ENCODE measurements around the gene EFCAB6.

EFCAB6 gene

DNA sequence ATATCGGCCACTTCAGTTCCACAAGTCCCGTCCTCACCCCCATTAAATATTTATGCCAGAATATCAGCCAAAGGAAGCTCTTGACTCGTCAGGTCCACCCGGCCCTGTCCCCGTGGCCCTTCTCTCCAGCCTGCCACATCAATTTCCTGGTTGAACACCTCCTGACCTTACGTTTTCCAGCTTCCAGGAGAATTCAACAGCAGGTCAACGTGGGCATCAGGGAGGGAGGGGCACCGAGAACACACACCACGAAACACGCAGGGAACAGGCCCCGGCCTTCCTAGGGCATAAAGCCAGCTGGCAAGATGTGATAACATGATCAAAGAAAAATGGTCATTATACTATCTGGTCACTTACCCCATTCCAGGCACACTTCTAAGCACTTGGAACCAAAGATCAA lies 34.9 kb upstream of the EFCAB6 start:
- DNase-seq = no peak

DNA sequence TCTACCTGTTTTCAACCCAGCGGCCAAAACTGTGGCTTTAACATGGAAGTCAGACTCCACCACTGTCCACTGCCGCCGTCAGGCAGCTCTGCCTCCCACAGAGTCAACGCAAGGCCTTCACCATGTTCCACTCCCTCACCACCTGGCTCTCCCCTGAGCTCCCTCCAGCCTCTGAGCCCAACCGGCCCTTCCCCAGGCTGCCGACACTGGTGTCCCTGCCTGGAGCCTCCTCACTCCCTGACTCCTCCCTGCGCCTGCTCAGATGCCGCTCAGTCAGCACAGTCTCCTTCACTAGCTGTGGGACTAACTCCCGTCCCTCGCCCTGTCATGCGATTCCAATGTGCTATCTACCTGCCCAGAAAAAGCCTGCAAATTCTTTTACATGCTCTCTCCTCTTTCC lies 33.9 kb upstream of the EFCAB6 start:
- DNase-seq = no peak

DNA sequence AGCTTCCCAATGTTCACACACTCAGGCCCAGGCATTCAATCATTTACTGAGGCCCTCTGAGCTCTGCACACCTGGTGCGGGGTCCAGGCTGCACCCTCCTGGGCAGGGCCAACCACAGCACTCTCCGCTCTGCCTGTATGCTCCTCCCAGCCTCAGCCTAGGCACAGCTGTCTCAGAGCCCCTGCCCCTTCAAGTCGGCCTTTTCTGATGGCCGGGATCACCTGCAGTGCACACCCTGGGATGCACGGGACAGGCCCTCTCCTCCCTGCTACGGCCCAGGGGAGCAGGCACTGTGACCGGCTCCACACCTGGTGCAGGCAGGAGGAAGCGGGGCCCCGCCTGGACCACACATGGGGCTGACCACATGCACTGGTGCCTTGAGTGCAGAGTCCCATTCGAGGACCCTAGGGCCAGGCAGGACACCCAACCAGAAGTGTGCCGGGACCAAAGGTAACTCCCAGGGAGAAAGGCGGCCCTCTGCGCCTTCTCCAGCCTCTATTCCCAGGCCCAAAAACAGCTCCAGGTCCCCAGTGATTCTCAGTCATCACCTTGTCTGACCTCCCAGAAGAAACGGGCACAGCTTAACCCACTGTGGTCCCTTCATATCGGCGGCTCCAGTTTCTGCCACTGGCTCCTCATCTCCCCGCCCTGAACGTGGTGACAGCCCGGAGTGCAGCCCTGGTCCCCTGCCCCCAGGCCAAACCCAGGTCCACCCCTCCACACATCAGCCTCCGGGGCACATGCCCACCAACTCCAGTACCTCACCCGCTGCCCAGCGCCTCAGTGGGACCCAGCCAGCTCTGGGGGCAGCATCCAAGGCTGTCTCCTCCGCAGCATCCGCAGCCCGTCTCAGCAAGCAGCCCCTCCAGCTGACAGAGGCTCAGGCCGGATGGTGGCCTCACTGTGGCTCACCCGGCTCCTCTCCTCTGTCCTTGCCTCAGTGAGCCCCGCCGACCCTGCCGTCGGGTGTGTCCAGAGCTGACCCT lies 32.7 kb upstream of the EFCAB6 start:
- no peak for DNase-seq

DNA sequence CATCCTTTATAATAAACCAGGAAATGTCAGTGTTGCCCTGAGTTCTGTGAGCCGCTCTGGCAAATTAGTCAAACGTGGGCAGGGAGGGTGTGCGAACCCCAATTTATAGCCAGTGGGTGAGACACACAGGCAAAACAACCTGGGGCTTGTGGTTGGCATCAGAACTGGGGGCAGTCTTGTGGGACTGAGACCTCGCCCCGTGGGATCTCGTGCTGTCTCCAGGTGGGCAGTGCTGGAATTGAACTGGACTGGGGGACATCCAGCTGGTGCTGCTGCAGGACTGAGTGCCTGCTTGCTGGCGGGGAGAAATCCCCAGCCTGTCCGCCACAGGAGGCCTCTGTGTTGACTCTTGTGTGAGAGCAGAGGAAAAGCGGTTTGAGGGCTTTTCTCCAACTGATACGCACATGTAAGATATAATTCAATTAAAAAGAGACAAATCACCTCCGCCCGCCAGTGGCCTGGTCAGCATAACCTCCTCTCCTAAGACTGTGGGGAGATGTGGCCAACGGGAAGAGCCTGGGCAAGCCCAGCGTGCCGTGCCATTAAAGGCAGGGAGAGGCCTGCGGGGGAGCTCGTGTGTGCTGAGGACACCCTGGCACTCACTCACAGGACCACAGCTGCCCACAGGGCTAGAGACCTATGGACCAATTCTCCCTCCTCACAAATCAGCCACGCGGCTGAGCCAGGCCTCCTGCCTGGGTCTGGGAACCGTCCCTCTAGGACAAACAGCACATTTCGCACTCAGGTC lies 31.9 kb upstream of the EFCAB6 start:
- DNase-seq = no peak

DNA sequence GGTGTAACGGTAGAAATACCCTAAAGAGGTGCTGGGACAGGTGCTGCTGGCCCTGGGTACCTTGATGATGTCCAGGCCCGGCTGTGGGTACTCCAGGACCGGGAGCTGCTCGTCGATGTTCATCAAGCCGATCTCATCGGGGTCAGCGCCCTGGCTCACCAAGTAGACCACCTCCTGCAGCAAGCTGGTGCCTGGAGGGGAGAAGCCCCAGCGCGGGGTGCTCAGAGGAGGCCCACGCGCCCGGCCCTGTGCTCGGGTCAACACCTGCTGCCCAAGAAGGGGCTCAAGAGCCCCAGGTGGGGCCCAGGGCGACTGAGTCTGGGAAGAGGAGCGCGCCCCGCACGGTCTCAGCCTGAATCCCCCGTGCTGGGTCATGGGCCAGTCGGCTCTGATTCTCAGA lies 29.6 kb upstream of the EFCAB6 start:
- DNase-seq = no peak

DNA sequence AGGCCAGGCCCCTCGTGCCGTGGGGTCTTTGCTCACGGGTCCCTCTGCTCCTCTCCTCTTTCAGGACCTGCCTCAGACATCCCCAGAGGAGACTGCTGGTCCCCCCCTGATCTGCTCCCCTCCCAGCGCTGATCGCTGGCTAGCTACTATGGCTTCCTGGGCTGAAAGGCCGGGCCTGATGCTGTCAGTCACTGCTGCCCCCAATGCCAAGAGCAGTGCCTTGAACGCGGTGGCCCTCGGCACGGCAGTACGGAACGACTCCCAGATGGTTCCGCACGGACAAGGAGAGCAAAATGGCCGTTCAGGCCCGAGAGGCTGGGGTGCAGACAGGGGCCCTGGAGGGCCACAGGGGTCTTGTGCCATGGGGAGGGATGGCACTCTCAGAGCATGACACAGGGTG lies 28.7 kb upstream of the EFCAB6 start:
- no peak for DNase-seq

DNA sequence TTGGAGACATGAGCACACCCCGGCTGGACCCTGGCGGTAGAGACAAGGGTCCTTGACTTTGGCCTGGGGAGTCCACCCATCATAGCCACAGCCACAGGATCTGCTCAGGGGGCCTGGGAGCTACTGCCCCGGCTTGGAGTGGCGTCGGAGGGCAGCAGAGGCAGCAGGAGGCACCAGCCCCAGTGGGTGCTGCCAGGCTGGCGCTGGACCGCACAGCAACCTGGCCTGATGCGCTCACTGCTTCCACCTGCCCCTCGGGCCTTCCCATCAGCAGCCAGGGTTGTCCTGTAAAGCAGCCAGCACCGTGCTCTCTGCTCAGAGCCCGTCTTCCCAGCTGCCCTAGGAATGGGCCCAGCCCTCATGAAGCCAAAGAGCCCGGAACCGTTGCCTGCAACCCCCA lies 28.3 kb upstream of the EFCAB6 start:
- DNase-seq = no peak

DNA sequence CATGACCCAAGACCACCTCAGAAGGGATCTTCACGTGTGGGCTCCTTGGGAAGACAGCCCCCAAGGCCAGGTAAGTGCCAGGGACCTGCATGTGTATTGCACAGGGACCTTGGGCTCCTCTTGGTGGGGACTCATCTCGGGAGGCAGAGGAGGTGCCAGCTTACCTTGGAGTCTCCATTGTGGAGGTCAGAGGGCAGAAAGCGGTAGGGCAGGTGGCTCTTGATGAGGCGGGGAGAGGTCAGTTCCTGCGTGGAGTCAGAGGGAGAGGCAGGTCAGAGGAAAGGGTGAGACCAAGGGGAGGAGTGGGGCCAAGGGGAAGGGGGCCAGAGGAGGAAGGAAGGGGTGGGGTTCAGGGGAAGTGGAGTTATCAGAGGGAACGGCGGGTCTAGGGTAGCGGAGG lies 27.7 kb upstream of the EFCAB6 start:
- DNase-seq = no peak

DNA sequence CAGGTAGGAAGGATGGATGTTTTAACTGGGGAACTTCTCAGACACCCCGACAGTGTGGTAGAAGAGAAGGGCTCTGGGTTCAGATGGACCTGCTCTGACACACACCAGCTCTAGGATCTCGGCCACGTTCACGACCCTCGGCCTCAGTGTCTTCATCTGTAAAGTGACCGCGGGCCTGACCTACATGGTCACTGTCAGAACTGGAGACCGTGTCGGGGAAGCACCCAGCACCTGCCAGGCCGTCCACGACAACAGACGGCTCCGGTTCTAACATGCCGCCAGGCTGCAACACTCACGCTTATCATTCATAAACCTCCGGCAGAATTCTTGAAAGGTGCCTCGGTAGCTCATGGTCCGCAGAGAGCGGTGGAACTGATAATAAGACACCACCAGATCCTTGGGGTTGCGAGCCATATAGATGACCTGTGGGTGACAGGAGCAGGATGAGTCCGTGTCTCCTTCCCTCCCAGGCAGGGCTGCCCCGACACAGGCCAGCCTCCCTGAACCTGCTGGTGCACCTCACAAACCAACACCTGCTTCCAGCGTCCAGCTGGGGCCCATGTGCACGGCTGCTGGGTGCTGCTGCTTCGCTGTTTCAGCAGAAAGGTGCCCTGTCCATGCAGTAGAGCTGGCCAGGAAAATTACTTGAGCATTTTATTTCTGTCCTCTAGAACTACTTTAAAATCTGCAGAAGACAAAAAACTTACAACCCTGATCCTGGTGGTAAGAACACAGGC lies 26.6 kb upstream of the EFCAB6 start:
- DNase-seq = no peak

DNA sequence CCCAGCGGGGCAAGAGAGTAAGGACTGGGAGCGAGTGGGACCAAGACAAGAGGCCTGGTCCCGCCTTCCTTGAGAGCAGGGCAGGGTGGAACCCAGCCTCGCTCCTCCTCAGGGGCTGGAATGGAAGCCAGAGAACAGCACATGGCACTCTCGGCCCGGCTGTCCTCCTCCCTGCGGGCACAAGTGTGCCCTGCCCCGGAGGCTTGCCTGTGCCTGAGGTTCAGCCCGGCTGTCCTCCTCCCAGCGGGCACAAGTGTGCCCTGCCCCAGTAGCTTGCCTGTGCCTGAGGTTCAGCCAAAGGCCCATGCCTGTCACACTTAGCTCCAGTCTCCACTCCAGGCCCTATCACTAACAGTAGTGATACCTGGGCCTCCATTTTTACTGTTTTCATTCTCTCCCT lies 26.1 kb upstream of the EFCAB6 start:
- no peak for DNase-seq

DNA sequence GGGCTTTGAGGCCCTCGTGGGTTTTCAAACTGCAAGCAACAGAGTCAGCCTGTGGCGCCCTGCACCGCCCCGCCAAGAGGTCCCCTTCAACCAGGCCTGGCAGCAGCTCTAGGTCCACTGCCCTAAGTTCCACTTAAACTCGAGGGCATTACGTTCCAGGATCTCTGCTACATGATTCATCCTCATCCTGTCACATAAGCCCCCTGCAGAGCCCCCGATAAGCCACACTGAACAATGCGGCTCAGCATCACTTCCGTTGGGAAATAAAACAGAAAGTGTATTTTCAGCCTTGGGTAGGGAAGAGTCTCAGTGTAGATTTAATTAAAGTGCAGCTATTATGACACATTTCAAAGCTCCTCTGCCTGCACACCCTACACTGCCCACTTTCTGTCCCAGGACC lies 25.6 kb upstream of the EFCAB6 start:
- no peak for DNase-seq

DNA sequence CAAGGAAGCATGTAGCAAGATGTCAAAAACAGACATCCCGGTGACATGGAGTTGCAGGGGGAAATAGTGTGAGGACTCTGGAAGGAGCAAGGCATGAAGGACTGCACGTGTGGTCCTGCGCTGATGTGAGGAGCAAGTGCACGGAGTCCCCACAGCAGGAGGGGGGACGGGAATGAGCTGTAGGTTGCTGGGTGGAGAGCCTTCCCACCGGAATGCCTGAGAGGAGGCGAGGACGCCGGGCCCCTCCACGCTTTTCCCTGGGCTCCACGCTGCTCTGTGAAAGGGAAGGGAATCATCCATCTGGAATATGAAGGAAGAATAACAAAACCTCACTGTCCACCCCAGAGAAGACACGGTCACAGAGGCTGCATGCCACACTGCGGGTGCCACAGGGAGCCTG lies 23.6 kb upstream of the EFCAB6 start:
- DNase-seq = no peak

DNA sequence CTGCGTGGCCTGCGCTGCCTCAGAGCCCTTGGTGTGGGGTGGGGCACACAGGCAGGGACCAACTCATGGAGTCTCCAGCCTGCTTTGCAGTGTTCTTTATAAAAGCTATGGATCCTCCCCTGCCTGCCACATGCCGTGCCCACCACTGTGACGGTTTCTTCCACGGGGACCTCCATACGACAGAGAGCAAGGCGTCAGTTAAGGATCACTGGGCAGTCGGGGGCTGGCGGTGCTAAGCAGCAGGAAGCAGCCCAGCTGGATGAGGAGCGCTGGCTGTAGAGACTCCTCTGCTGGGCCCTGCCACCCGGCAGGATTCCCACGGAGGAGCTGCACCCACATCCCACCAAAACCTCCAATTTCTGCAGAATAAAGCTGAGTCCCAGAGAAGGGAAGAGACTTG lies 23.1 kb upstream of the EFCAB6 start:
- DNase-seq = no peak

DNA sequence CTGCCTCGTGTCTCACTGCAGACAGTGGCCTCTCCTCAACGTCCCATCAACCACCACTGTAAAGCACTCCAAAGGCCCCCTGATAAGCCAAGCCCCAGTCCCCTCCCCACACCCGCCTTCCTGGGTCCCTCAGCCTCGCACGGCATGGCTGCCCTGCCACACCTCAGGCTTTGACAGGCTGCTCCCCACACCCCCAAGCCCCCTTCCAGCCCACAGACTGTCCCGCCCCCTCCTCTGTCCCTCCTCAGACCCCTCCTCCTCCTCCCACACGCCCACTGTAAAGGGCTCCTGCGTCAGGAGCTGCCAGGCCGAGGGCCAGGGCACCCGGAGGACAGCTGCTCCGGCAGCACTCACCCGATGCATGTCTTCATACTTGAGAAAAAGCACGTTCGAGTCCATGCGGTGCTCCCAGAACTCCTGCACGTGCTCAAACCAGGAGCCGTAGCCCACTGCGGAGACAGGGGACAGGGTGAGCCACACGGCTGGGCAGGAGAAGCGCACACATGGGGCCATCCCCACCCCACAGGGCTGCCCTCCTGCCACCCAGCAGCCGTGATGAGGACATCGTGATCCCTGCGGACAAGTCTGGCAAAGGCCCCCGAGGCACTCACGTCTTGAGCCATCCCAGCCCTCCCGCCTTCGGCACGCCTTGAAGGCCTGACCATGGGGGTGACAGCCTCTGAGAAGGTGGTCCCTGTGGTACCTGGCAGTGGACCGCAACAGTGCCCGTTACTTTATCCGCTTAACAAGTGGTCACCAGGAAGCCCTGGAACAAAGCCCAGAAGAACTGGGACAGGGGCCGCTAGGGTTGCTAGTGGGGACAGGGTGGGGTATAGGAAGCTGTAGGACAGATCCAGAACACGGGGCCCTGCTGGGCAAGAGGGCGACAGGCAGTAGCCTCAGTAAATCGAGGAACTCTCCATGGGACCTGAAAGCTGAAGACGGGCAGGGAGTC lies 21.5 kb upstream of the EFCAB6 start:
- no peak for DNase-seq

DNA sequence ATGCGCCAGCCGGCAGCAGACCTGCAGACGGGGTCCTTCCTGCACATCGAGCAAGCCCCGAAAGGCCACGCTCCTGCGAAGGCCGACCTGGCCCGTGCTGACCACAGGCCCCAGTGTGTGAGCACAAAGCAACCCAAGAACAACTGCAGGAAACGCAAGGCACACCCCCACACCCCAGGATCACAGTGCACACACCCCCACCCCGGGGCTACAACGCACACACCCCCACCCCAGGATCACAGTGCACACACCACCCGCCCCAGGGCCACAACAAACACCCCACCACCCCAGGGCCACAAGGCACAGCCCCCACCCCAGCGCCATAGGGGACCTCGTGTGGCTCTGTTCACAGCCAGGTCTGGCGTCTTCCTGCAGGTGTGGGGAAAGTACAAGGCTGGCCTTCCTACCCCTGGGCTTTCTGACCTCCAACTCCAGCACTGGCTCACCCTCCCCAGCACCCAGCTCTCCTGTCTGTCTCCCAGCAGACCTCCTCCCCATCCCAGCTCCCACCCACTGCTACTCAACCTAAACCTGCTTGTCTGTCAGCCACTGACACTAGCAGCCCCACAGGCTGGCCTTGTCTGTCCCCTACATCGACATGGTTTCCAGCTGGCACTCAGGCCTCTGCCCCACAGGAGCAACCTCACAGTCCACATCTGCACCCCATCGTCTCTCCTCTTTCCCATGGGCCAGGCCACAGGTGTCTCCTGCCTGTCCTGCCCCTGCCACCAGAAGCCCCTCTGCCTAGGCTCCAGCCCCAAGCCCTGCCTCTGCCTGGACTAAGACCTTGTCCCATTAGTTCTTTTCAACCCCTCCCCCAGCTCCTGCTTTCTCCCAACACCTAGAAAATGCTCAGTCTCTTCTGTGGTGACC lies 20.5 kb upstream of the EFCAB6 start:
- no peak for DNase-seq

DNA sequence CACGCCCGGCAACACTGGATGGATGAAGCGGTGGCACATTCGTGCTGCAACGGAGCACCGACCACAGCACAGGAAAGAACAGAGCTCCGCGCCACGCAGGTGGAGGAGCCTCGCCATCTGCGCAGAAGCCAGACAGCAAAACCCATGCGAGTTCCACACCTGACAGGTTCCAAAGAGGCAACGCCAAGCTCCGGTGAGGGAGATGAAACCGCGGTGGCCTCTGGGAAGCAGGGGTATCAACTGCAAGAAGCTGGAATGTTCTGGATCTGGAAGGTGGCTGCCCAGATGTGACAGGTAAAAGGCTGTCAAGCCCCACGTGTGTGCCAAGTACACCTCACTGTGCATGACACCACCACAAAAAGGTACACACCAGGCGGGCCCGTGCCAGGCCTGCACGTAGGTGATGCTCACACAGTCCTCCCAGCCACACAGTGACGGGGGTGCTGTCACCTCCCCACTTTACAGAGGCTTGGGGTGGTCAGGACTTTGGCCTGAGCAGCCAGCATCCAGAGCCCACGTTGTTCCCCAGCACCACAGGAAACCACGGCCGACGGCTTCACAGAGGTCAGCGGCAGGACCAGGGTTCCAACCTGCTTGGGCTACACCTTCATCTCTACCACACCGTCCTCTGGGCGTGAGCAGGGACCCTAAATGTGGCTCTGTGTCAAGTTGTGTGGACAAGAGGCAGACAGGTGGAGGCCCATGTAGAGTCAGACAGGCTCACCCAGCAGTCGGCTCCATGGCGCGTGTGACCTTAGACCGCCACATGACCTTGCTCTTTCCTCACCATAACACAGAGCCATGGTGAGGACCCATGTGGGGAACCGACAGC lies 19.7 kb upstream of the EFCAB6 start:
- no peak for DNase-seq

DNA sequence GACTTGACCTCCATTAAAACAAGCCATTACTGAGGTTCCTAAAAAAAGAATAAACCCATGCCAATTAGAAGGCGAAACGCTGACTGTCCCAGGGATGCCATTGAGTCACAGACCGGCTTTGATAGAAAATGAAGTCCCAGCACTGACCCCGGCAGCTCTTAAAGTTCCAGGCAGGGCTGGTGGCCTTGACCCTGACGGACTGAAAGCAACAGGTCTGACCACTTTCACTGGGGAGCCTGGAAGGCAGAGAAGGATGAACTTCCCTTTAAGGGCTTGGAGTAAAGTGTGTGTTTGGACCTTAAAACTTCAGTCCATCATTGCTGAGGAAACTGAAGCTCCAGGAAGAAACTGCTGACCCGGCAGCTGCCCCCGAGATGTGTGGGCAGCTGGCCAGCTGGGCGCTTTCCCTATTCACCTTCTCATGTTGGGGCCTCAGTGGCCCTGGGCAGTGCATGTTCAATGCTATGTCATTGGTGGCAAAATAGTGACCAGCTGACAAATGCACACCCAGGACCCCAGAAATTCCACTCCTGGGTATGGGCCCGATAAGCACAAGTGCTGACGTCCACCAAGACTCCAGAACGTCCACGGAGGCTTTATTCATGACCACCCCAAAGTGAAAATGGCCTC lies 18.9 kb upstream of the EFCAB6 start:
- no peak for DNase-seq

DNA sequence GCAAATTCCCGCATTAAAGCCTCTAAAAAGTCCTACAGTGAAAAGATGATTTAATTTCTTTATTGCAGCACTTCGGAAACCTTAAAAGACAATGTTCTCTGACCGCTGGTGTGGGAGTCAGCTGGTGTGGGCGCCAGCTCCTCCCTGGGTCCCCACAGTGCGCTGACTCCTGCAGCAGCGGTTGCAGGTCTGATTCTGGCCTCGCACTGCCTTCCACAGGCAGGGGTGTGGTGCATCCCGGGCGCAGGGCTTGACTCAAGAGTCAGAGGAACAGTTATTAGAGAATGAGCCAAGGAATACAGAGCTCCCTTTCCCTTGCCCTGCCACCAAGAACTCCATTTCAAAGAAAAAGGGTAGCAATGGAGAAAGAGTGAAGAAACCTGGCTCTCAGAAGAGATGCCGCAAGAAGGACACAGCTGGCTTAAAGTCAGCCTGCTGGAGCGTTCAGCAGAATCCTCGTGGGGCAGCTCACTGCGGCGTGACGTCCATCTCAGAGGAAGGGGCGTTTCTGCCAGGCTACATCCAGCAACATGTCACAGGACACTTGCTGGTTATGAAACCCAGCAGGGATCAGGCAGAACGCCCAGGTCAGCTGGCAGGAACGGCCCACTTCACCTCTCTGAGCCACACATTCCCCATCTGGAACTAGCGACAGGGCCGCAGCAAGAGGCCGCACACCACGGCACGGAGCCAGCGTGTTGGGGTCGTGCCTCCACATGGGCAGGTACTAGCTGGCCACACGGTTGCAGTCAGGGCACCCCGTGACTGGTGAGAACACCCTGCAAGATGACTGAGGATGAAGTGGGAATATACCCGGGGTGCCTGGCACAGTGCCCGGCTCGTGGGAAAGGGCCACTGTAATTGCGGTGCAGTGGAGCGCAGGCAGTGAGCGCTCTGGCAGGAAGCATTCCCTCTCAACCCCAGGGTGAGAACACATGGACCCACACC lies 18.1 kb upstream of the EFCAB6 start:
- DNase-seq = peak; percentile 50
